K562 (cell line): ENCODE results near the gene SMU1. TPM values are rescaled to one million over a fixed set of nuclear protein-coding genes. Genes with fewer than 3 reads are reported as not detected.

Experiments used
- ATAC-seq: fragments of 200-7000 bp; cut with Tn5 transposase; 3 replicates; pipeline ENCODE4 v1.9.1; 2020; ENCODE audit warnings: moderate library complexity
- BruUV-seq: library from RNA; stranded (reverse); fragments of 400-500 nt; replicated peaks from 2 replicates; lab custom pipeline; 2021; lab: Mats Ljungman, UMichigan
- CTCF ChIA-PET: fragments of 300-600 bp; formaldehyde crosslinking; extraction: SDS; loops from one replicate; lab custom pipeline; 2021; ENCODE audit warnings: low intra/inter-chr PET ratio; lab: Yijun Ruan, JAX
- POLR2A ChIA-PET: fragments of 300-600, 350-650 bp; sonication (Branson Sonifier 250); formaldehyde crosslinking; extraction: SDS; loops from one replicate; lab custom pipeline; 2021; ENCODE audit warnings: antibody characterized with exemption, inconsistent platforms; lab: Yijun Ruan, JAX
- DNase-seq, 4 experiments: peaks; one replicate each; pipeline versions ENCODE4 v3.0.0 to v3.0.0-alpha.2; 2011 to 2018; ENCODE audit warnings: low spot score in 3 of 4, mixed read lengths in 3 of 4; ENCODE audit errors: extremely low read depth in 1 of 4
- FAIRE-seq: peaks from 2 replicates; lab custom pipeline; 2011; peaks lifted over from hg19 to GRCh38; lab: Jason Lieb, UNC
- H2AFZ ChIP-seq: 2 replicates; pipeline ENCODE4 v1.6.0; 2011; ENCODE audit warnings: low read depth, low read length, control low read depth, inconsistent platforms
- H3K27ac ChIP-seq: fragments of 200-600 bp; 3 replicates; pipeline ENCODE4 v1.8.0; 2011; ENCODE audit warnings: low read depth, mild to moderate bottlenecking, control low read depth, inconsistent platforms, low read length, moderate library complexity, mixed read lengths; ENCODE audit errors: extremely low read depth
- H3K27me3 ChIP-seq, 2 experiments: fragments of 300-600 bp in 1 of 2; 2 replicates in 1 of 2; 3 replicates in 1 of 2; pipeline versions ENCODE4 v1.6.0 to v1.8.0; 2011; ENCODE audit warnings: inconsistent platforms in 2 of 2, low read length in 2 of 2, mild to moderate bottlenecking in 1 of 2, mixed read lengths in 1 of 2, moderate library complexity in 1 of 2; ENCODE audit not compliant: control insufficient read depth in 2 of 2, insufficient read depth in 2 of 2
- H3K36me3 ChIP-seq: fragments of 300-600 bp; 3 replicates; pipeline ENCODE4 v1.8.0; 2011; ENCODE audit warnings: mild to moderate bottlenecking, low read length, inconsistent platforms; ENCODE audit not compliant: control insufficient read depth, insufficient read depth
- H3K4me1 ChIP-seq, 2 experiments: fragments of 200-600 bp in 1 of 2; replicated peaks in 1 of 2; 2 replicates in 1 of 2; 3 replicates in 1 of 2; pipeline versions ENCODE4 v1.5.1 to v1.8.0; 2011; ENCODE audit warnings: inconsistent platforms in 2 of 2, low read length in 2 of 2, mild to moderate bottlenecking in 1 of 2, mixed read lengths in 1 of 2, moderate library complexity in 1 of 2; ENCODE audit not compliant: control insufficient read depth in 2 of 2, insufficient read depth in 2 of 2
- H3K4me2 ChIP-seq: 2 replicates; pipeline ENCODE4 v1.6.1; 2011; ENCODE audit warnings: low read length, control low read depth, inconsistent platforms, mixed read lengths; ENCODE audit not compliant: insufficient read depth
- H3K4me3 ChIP-seq: fragments of 200-600 bp; sonication (generic), shearing (Covaris generic); 2 replicates; pipeline ENCODE4 v1.5.1; 2016; ENCODE audit warnings: control low read depth, inconsistent platforms
- H3K79me2 ChIP-seq: fragments of 200-600 bp; 3 replicates; pipeline ENCODE4 v1.8.0; 2011; ENCODE audit warnings: low read length, inconsistent platforms; ENCODE audit not compliant: control insufficient read depth, insufficient read depth
- H3K9ac ChIP-seq, 2 experiments: 2 replicates each; pipeline versions ENCODE4 v1.6.0 to v1.6.1; 2011; ENCODE audit warnings: low read depth in 2 of 2, low read length in 2 of 2, control low read depth in 1 of 2, inconsistent platforms in 1 of 2, mild to moderate bottlenecking in 1 of 2, mixed read lengths in 1 of 2; ENCODE audit not compliant: insufficient read depth in 1 of 2
- H3K9me1 ChIP-seq: one replicate; pipeline ENCODE4 v1.6.0; 2011; ENCODE audit warnings: inconsistent platforms, mild to moderate bottlenecking, low read length, moderate library complexity; ENCODE audit not compliant: control insufficient read depth, insufficient read depth
- H3K9me3 ChIP-seq: replicated peaks from 2 replicates; pipeline ENCODE4 v1.5.1; 2011; ENCODE audit warnings: low read depth, low read length, inconsistent platforms; ENCODE audit not compliant: control insufficient read depth, insufficient read depth
- H4K20me1 ChIP-seq: replicated peaks from 2 replicates; pipeline ENCODE4 v1.6.1; 2011; ENCODE audit warnings: low read length, inconsistent platforms, mixed read lengths; ENCODE audit not compliant: control insufficient read depth, insufficient read depth
- BRD9 ChIP-seq: fragments of 450-650 bp; IDR thresholded peaks from 2 replicates; pipeline ENCODE4 v1.6.1; 2018; ENCODE audit warnings: low read depth; ENCODE audit not compliant: partially characterized antibody
- CCNT2 ChIP-seq: IDR thresholded peaks from 2 replicates; pipeline ENCODE4 v1.6.1; 2011; ENCODE audit warnings: borderline replicate concordance, low read depth, mild to moderate bottlenecking, moderate library complexity, mixed read lengths, low read length; ENCODE audit not compliant: insufficient read length; ENCODE audit errors: extremely low read depth
- E2F3 ChIP-seq: fragments of 250-450 bp; sonication (Bioruptor Pico); IDR thresholded peaks from 2 replicates; pipeline ENCODE4 v1.4.0; 2020; ENCODE audit warnings: mild to moderate bottlenecking
- FOSL1 ChIP-seq: fragments of 200-800 bp; sonication (Bioruptor generic); conservative IDR thresholded peaks from 2 replicates; pipeline ENCODE4 v1.6.1; 2016; ENCODE audit warnings: missing genetic modification characterization, missing compliant biosample characterization
- FOXM1 ChIP-seq, 2 experiments: fragments of 450-650 bp in 1 of 2; sonication (generic) in 1 of 2; formaldehyde crosslinking in 1 of 2; IDR thresholded peaks; 2 replicates each; pipeline versions ENCODE4 v1.6.1 to v1.9.0; 2017 to 2022; ENCODE audit warnings: low read depth in 2 of 2, mild to moderate bottlenecking in 2 of 2, missing genetic modification reagents in 1 of 2, moderate library complexity in 1 of 2
- GABPA ChIP-seq: fragments of 200-800 bp; sonication (Bioruptor generic); conservative IDR thresholded peaks from 2 replicates; pipeline ENCODE4 v1.6.1; 2016; ENCODE audit warnings: low read depth, missing genetic modification characterization, missing compliant biosample characterization
- HCFC1 ChIP-seq: IDR thresholded peaks from 2 replicates; pipeline ENCODE4 v1.6.1; 2012; ENCODE audit warnings: low read depth, low read length, improper control_type of control experiment
- HEY1 ChIP-seq: fragments of 250-450 bp; sonication (Bioruptor Pico); IDR thresholded peaks from 2 replicates; pipeline ENCODE4 v1.5.0; 2020; ENCODE audit warnings: mild to moderate bottlenecking, moderate library complexity, borderline replicate concordance
- KDM5B ChIP-seq: fragments of 200-600 bp; sonication (generic); IDR thresholded peaks from 2 replicates; pipeline ENCODE4 v1.6.1; 2012; ENCODE audit warnings: low read depth, mild to moderate bottlenecking, moderate library complexity, low read length, control low read depth, inconsistent platforms; ENCODE audit not compliant: insufficient replicate concordance
- NFE2L1 ChIP-seq: fragments of 450-650 bp; IDR thresholded peaks from 2 replicates; pipeline ENCODE4 v1.6.1; 2016; ENCODE audit warnings: missing genetic modification characterization, low read depth, mild to moderate bottlenecking, missing compliant biosample characterization, moderate library complexity, borderline replicate concordance
- NR1H2 ChIP-seq: sonication (generic); formaldehyde crosslinking; IDR thresholded peaks from 2 replicates; pipeline ENCODE4 v1.4.0; 2020; ENCODE audit warnings: mild to moderate bottlenecking, missing genetic modification reagents
- NR4A1 ChIP-seq, 2 experiments: fragments of 250-450 bp in 1 of 2; fragments of 450-650 bp in 1 of 2; sonication (Bioruptor Pico) in 1 of 2; IDR thresholded peaks; 2 replicates each; pipeline versions ENCODE4 v1.4.0 to v1.6.1; 2016 to 2020; ENCODE audit warnings: mild to moderate bottlenecking in 2 of 2, missing compliant biosample characterization in 1 of 2, missing genetic modification characterization in 1 of 2, moderate library complexity in 1 of 2
- POLR2A ChIP-seq: fragments of 450-650 bp; conservative IDR thresholded peaks from 2 replicates; pipeline ENCODE4 v1.6.1; 2016
- POLR2B ChIP-seq: fragments of 450-650 bp; IDR thresholded peaks from 2 replicates; pipeline ENCODE4 v1.6.1; 2018; ENCODE audit warnings: low read depth; ENCODE audit not compliant: partially characterized antibody
- POLR3A ChIP-seq: IDR thresholded peaks from 2 replicates; pipeline ENCODE4 v1.6.1; 2011; ENCODE audit warnings: borderline replicate concordance, mild to moderate bottlenecking, moderate library complexity; ENCODE audit not compliant: insufficient read length, insufficient read depth; ENCODE audit errors: extremely low read depth
- PTTG1 ChIP-seq: fragments of 450-650 bp; IDR thresholded peaks from 2 replicates; pipeline ENCODE4 v1.6.1; 2016; ENCODE audit warnings: low read depth, mild to moderate bottlenecking, missing genetic modification characterization, missing compliant biosample characterization
- SIN3A ChIP-seq, 2 experiments: fragments of 150-350 bp in 1 of 2; IDR thresholded peaks; 2 replicates each; pipeline ENCODE4 v1.6.1; 2011 to 2016; ENCODE audit warnings: borderline replicate concordance in 2 of 2, low read depth in 2 of 2, low read length in 2 of 2, mild to moderate bottlenecking in 2 of 2, moderate library complexity in 2 of 2; ENCODE audit not compliant: control insufficient read depth in 1 of 2
- SMAD4 ChIP-seq: fragments of 250-450 bp; sonication (Bioruptor Pico); conservative IDR thresholded peaks from 2 replicates; pipeline ENCODE4 v1.8.0; 2021; ENCODE audit warnings: inconsistent platforms, mild to moderate bottlenecking, moderate library complexity
- WGBS: fragments of 100-300 bp; shearing (Covaris generic); methylation state at CpG from one replicate; pipeline ENCODE4 v1.1.6; 2016; ENCODE audit warnings: low coverage, mixed read lengths; ENCODE audit not compliant: insufficient coverage; ENCODE audit errors: missing lambda C conversion rate; 5-methylcytosine and 5-hydroxymethylcytosine counted together
- in situ Hi-C: fragments of 300-500 bp; cut with MboI; formaldehyde crosslinking; loops from 4 replicates; pipeline ENCODE4 v1.15.0; 2018; ENCODE audit warnings: inconsistent platforms, mixed read lengths
- intact Hi-C: fragments of 100-400 bp; cut with micrococcal nuclease; formaldehyde crosslinking; loops from 2 replicates; pipeline ENCODE4 v1.14.2; 2022
- polyA plus RNA-seq, 8 experiments: library from polyadenylated mRNA; depleted of rRNA in 4 of 8; stranded (reverse) in 5 of 8; unstranded in 3 of 8; fragments of >200 nt; fragmentation: Nextera tagmentation in 2 of 8; fragmentation: Illumina TruSeq in 1 of 8; extraction: Ambion mirVana in 2 of 8; extraction: Trizol in 1 of 8; gene quantifications; 2 replicates each; pipeline versions ENCODE4 v1.2.1 to v1.2.3, GENCODE V29; 2011 to 2014; ENCODE audit warnings: inconsistent platforms in 1 of 8, missing spikeins in 1 of 8
- total RNA-seq, 7 experiments: library from RNA; depleted of rRNA in 6 of 7; stranded (reverse); fragments of >200 nt in 6 of 7; fragmentation: Illumina TruSeq in 2 of 7; extraction: Trizol in 2 of 7; gene quantifications; 2 replicates each; pipeline versions ENCODE4 v1.2.1 to v1.2.3, GENCODE V29; 2011 to 2021; ENCODE audit warnings: low replicate concordance in 1 of 7
- TF ChIP-seq, protein P1 (sequence below): fragments of 450-650 bp; IDR thresholded peaks from 2 replicates; pipeline ENCODE4 v1.6.1; 2016; ENCODE audit warnings: missing biosample characterization, missing genetic modification characterization

The SMU1 gene
- total and polyA plus RNA-seq, 9 of the 15 experiments (the other 6 are each of a cell fraction or from before 2014, with no cell fraction given), result 13.2 to 33.4 (median 20.7) TPM

DNA sequence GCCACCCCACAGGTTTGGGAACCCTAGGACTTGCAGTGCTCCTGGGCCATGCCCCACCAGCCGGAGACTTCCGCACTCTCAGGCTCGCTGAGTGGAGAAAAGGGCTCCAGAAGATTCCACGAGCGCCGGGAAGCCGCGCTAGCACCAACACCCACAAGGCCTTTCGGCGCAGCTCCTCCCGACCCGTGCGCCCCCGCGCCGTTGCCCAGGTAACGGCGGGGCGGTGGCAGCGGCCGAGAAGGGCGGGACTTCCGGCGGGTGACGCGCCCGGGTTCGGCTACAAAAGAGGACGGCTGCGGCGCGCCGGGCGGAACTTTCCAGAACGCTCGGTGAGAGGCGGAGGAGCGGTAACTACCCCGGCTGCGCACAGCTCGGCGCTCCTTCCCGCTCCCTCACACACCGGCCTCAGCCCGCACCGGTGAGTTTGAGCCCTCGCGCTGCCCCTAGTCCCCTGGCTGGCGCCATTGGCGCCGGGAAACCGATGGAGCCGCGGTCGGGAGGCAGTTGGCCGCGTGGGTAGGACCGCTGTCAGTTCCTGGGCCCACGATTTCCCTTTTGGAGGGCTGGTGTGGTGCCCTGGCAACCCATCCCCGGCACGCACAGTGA lies 51.4 kb downstream of the SMU1 start, which contains the start of gene DNAJA1:
Gene DNAJA1, plus strand, starts transcription at position 308 of the 606 bp plus-strand sequence. CDS start 1,212 bp downstream, outside the sequence.
- peak; percentile 85 to 93 (median 88) for DNase-seq
- CTCF ChIA-PET, result no interaction called here
- peaks cover 9% of the 10 kb centered on the region; the same call in 1 of the 2 replicates for H4K20me1 ChIP-seq
- POLR2A ChIA-PET, result interaction anchor here (0.6 to 5.3 kb wide), 48 partner anchors 11 to 1120 kb away, joined by 3 to 64 read pairs (median 3); partner anchors contain the start of genes APTX, B4GALT1, BAG1 and CHMP5
- in situ Hi-C loops, result no loop called here
- H3K9me1 ChIP-seq, result no peaks in the 10 kb centered on the region
- WGBS, result 0% methylated on average over 29 of the region's 61 CpGs
- FAIRE-seq, result peak; percentile 82
- H3K27me3 ChIP-seq, result no peaks in the 10 kb centered on the region
- H3K4me3 ChIP-seq, result peak within 1 kb of the TSS; percentile 97
- no TSS peak for BruUV-seq
- H2AFZ ChIP-seq, result peak within 1 kb of the TSS; percentile 79
- H3K4me2 ChIP-seq, result peak within 1 kb of the TSS; percentile 100
- peak within 1 kb of the TSS; percentile 96 for H3K9ac ChIP-seq
- intact Hi-C loops, result loop anchor here (2.0 kb wide), 1 partner anchor 32 kb away; no protein-coding TSS in a partner anchor
- H3K9me3 ChIP-seq, result no peaks in the 10 kb centered on the region
- peaks cover 98% of the 10 kb centered on the region for H3K79me2 ChIP-seq
- H3K4me1 ChIP-seq, result peaks cover 13 to 14% of the 10 kb centered on the region in 2 experiments; a peak in 4 of 5 replicates
- ATAC-seq, result peak; percentile 91
- H3K36me3 ChIP-seq, result peaks cover 76% of the 10 kb centered on the region
- peak within 1 kb of the TSS; percentile 94 for H3K27ac ChIP-seq
- TF ChIP-seq POLR2B, result peak; percentile 95
- no peak for TF ChIP-seq NR1H2 (CRISPR knock-in tag)
- TF ChIP-seq FOSL1 (tag), result no peak
- no peak for TF ChIP-seq HEY1 (CRISPR knock-in tag)
- TF ChIP-seq BRD9, result no peak
- peak; percentile 94 for TF ChIP-seq GABPA (tag)
- no peak for TF ChIP-seq PTTG1 (tag)
- TF ChIP-seq HCFC1, result peak; percentile 64
- TF ChIP-seq NFE2L1, result no peak
- peak; percentile 72 for TF ChIP-seq CCNT2
- no peak for TF ChIP-seq NR4A1 (CRISPR knock-in tag; IDR thresholded peaks at IDR 0.05)
- TF ChIP-seq NR4A1 (tag; IDR thresholded peaks at IDR 0.05), result no peak
- peak; percentile 98 for TF ChIP-seq POLR2A
- TF ChIP-seq, protein P1, sequence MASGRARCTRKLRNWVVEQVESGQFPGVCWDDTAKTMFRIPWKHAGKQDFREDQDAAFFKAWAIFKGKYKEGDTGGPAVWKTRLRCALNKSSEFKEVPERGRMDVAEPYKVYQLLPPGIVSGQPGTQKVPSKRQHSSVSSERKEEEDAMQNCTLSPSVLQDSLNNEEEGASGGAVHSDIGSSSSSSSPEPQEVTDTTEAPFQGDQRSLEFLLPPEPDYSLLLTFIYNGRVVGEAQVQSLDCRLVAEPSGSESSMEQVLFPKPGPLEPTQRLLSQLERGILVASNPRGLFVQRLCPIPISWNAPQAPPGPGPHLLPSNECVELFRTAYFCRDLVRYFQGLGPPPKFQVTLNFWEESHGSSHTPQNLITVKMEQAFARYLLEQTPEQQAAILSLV (tag), result no peak
- TF ChIP-seq KDM5B, result peak; percentile 97
- no peak; the same call in 1 of the 2 replicates for TF ChIP-seq SMAD4 (CRISPR knock-in tag)
- TF ChIP-seq E2F3 (CRISPR knock-in tag), result no peak
- TF ChIP-seq FOXM1 (IDR thresholded peaks at IDR 0.05; ENCODE audit: low read depth), result no peak
- TF ChIP-seq FOXM1 (CRISPR knock-in tag; IDR thresholded peaks at IDR 0.05; ENCODE audit: low read depth), result no peak; the same call in 1 of the 2 replicates
- TF ChIP-seq POLR3A, result no peak
- peak in 1 of 2 experiments; percentile 65; a peak in 1 of 4 replicates for TF ChIP-seq SIN3A (IDR thresholded peaks at IDR 0.05; ENCODE audit: borderline replicate concordance in 2 of 2, control insufficient read depth in 1 of 2, low read depth in 2 of 2, low read length in 2 of 2)
